ENCODE measurements around the gene GSS.

GSS gene

DNA sequence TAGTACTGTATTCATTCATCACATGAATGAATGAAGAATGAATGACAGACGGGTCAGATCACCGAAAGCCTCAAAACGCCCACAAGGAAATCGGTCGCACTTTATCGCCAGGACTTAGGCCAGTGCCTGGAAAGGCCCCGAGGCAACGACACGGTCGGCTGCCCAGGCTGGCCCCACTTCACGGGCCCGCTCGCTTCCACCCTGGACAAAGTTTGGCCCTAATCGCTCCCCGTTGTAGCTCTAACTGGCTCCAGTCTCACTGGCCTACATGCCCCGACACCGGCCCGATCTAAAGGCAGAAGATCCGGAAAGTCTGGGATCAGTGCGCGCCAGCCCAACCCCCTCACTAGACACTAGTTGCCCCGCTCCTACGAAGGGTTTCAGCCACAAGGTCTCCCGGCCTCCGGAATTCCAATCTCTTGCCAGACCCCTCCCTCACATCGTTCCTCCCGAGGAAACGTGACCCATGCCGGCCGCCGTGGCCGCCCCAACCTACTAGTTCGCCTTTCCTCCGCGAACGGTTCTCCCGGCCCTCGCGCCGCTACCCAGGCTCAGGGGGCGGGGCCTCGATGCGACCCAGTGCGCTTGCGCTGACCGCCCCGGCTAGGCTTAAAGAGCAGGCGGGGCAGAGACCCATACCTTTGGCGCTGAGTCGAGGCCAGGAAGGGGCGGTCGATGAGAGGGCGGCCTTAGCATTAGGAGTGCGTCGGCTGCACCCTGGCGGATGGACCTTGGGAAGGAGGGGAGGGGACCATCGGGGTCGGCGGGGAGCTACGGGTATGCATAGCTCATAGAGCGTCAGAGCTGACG lies at the start of gene GSS, which contains the start of gene MYH7B:
TSS of gene GSS (minus strand) at position 576 of the 810 bp plus-strand sequence. CDS start 3,954 bp downstream, outside the sequence.
TSS of gene MYH7B (plus strand) at position 638 of the 810 bp plus-strand sequence. CDS start 22,138 bp downstream, outside the sequence.
- DNase-seq, result peak; percentile 98

DNA sequence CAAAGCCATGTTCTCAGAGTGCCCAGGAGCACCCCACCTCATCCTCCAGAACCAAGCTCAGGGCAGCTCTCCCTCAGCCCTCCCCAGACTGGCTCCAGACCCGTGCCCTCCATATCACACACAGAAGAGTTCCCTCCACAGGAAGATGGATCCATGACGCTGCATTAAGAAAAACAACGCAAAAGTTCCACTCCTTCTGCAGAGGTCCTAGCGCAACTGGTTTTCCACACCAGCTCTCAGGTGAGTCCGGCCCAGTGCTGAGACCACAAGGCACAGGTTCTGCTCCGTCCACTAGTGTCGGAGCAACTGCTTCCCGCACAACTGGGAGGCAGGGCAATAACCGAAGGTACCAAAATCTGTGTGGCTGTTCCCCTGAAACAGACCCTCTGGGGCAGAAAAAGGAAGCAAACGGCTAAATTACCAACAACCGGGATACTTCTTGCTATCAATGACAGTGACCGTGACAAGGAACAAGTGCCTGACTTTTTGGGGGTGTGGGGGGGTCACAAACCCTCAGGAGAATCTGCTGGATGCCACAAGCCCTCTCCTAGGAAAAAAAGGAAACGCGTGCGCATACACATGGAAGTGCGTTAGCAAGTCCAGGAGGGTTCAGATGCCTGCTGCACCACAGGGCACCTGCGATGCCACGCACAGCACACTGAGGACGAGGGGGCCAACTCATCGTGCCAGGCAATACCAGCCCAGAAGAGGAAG lies 49.3 kb upstream of the GSS start:
- no peak for DNase-seq

DNA sequence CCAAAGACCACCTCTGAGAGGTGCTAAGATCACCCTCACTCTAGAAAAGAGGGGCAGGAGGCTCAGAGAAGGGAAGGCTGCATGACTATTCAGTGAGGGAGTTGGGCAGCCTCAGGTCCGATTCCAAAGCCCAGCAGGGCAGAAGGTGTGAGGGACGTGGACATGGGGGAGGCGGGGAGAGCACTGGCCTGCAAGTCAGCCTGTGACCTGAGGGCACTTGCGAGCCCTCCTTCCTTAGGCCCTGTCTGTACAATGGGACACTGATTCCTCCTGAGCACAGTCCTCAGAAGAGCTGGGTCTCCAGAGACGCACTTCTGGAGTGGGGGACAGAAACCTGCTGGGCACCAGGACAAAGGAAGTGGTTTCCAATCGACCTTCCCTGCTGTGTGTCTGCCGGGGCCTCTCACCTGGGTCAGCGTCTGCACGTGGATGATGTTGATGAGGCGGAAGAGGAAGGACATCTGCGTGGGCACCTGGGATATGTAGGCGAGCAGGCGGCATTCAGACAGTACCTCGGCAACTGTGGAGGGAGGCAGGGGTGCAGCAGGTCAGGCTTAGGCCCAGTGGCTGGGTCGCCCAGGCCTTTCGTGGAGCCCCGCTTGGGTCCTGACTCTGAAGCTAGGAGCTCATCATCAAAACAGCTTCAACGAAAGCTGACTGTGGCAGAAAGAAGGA lies 48.6 kb upstream of the GSS start:
- DNase-seq, result no peak

DNA sequence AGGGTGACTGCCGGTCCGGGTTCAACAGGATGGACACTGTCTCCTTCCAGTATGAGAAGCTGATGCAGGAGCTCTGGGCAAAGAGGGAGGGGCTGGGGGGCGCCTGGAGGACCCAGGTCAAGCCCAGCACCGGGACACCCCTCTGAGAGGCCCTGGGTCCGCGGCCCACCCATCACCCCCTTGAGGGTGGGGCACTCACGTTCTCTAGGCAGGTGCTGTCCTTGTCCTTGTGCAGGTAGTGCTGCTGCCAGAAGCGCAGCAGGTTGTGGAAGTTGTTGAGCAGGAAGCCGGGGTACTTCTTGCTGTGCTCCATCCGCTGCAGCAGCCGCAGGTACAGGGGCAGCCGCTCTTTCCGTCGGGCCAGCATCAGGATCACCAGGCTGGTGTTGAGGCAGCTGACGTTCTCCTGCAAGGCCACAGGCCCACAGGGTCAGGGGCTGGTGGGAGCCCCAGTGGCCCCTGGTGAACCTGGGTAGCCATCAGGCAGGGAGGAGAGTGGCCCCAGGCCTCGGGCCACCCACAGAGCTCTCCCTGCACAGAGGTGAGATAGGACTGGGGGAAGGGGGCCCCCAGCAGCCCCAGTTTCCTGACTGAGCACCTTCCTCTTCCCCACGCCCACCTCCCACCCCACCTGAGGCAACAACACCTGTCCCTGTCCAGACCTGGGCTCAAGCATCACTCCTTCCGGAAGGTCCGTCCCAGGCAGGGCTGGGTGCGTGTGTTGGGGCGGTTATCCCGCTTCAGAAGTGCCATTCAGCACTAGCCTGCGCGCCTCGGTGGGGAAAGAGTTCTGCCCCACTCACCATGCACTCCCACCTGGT lies 47.8 kb upstream of the GSS start:
- no peak for DNase-seq

DNA sequence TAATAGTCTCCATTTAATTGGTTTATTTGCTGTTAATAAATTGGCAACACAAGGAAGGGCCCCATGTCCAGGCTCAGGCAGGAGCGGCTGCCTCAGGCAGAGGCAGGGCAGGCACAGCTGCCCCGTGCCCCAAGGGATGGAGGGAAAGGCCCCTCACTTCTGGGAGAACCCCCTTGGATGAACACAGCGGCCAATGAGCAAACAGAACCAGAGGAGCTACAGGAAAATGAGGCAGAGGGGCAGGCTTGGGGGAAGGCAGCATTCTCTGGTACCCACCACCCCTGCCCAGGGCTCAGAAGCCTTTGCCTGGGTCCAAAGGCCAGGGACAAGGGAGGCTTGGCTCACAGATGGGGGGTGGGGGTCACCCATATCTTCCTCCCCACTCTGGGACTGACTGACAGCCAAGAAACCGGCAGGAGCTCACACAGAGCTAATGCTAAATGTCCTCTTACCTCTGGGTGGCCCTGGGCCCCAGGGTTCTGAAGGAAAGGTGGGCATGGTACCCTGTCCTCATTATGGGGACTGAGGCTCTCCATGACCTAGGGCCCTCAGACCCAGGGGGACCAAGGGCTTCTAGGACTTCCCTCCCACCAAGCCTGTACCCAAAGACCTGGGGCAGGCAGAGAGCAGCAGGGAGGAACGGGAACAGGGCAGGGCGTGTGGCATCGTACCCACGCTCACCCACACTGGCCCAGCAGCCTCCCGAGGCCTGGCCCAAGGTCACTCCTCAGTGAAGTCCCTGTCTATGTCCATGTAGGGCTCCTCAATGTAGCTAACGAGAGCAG lies 47.0 kb upstream of the GSS start:
- no peak for DNase-seq

DNA sequence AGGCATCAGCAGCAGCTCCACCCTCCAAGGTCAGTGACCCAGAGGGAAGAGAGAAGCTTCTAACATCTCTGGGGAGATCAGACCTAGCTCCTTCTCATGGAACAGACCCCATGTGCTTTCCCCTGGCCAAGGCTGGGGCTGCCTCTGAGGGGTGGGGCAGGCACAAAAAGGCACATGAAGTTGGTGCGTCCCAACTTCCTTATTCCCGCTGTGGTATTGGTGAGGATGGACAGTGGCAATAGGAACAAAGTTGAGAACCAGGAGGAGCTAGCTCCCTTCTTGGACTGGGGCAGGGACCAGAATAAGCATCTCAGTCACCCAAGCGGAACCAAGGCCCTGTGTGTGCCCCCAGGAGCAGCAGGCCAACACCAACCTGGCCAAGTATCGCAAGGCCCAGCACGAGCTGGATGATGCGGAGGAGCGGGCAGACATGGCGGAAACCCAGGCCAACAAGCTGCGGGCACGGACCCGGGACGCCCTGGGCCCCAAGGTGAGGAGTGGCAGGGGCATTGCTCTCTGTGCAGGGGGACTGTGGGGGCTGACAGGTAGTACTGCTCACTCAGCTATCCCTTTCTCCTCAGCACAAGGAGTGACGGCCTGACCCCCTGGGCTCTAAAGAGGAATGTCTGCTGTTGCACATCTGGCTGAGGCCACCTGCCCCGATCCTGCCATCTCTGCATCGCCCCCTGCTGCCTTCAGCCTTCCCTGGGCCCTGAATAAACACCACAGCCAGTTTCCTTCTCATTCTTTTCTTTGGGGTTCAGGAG lies 46.2 kb upstream of the GSS start:
- no peak for DNase-seq

DNA sequence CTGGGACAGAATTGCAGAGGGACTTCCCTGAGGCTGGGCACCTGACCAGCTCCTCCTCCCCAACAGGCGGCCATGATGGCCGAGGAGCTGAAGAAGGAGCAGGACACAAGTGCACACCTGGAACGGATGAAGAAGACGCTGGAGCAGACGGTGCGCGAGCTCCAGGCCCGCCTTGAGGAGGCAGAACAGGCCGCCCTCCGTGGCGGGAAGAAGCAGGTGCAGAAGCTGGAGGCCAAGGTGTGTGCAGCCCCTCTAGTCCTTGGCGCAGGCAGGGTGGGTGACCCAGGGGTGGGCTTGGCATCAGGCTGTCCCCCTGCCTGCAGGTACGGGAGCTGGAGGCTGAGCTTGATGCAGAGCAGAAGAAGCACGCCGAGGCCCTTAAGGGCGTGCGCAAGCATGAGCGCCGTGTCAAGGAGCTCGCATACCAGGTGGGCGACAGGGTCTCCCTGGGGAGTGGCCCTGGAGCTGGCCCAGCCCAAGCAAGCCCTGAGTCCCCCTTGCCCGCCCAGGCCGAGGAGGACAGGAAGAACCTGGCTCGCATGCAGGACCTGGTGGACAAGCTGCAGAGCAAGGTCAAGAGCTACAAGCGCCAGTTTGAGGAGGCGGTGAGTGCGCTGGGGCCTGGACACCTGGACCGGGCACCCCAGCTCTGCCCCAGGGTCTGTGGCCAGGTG lies 45.5 kb upstream of the GSS start:
- DNase-seq, result no peak

DNA sequence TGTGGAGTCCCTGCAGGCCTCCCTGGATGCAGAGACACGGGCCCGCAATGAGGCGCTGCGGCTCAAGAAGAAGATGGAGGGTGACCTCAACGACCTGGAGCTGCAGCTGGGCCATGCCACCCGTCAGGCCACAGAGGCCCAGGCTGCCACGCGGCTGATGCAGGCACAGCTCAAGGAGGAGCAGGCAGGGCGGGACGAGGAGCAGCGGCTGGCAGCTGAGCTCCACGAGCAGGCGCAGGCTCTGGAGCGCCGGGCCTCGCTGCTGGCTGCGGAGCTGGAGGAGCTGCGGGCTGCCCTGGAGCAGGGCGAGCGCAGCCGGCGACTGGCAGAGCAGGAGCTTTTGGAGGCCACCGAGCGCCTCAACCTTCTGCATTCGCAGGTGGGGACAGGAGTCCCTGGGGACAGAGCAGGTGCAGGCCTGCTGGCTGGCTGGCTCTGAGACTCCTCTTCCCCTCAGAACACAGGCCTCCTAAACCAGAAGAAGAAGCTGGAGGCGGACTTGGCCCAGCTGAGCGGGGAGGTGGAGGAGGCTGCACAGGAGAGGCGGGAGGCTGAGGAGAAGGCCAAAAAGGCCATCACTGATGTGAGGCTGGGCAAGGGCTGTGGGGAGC lies 44.8 kb upstream of the GSS start:
- no peak for DNase-seq

DNA sequence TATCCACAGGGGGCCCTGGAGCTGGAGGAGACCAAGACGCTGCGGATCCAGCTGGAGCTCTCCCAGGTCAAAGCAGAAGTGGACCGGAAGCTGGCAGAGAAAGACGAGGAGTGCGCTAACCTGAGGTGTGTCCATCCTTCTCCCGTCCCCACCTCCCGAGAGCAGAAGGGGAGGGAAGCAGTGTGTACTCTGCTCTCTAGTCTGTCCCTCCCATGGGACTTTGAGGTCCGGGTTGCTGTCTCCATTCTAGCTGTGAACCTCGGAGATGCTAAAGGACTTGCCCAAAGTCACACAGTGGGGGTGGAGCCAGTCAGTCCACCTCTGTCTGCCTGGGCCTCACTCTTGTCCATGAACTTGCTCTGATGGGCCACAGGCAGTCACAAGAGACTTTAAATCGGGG lies 44.2 kb upstream of the GSS start:
- DNase-seq, result no peak

DNA sequence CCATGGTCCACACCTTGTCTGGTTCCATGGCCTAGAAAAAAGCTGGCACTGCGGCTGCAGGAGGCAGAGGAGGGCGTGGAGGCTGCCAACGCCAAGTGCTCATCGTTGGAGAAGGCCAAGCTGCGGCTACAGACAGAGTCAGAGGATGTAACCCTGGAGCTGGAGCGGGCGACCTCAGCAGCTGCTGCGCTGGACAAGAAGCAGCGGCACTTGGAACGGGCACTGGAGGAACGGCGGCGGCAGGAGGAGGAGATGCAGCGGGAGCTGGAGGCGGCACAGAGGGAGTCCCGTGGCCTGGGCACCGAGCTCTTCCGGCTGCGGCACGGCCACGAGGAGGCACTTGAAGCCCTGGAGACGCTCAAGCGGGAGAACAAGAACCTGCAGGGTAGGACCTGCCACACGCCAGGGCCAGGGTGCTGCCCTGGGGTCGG lies 43.4 kb upstream of the GSS start:
- DNase-seq, result no peak

DNA sequence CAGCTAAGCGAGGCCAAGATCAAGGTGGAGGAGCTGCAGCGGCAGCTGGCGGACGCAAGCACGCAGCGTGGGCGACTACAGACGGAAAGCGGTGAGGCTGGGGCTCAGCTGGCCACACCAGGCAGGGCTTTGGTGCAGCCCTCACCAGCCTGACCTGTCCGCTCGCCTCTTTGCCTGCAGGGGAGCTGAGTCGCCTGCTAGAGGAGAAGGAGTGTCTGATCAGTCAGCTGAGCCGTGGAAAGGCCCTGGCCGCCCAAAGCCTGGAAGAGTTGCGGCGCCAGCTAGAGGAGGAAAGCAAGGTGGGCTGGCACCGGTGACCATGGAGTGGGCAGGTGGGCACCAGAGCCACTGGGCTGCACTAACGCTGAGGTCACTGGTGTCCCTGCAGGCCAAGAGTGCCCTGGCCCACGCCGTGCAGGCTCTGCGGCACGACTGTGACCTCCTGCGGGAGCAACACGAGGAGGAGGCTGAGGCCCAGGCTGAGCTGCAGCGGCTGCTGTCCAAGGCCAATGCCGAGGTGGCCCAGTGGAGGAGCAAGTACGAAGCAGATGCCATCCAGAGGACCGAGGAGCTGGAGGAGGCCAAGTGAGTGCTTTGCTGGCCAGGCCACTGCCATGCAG lies 42.8 kb upstream of the GSS start:
- no peak for DNase-seq

DNA sequence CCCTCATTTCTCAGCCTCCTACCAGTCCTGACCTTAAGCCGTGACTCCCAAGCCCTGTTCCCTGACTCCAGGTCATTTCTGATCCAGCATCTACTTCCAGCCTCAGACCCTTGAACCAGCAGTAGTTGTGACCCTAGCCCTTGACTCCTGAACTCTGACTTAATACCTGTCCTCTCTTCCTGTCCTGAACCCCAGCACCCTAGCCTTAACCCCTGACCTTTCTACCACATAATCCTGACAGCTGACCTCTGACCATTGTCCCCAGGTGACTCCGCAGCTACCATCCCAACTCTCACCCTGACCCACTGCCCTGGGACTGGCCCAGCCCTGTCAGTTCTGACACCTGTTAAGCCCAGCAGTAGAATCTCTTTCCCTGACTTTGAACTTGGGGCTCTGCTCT lies 42.2 kb upstream of the GSS start:
- DNase-seq, result no peak

DNA sequence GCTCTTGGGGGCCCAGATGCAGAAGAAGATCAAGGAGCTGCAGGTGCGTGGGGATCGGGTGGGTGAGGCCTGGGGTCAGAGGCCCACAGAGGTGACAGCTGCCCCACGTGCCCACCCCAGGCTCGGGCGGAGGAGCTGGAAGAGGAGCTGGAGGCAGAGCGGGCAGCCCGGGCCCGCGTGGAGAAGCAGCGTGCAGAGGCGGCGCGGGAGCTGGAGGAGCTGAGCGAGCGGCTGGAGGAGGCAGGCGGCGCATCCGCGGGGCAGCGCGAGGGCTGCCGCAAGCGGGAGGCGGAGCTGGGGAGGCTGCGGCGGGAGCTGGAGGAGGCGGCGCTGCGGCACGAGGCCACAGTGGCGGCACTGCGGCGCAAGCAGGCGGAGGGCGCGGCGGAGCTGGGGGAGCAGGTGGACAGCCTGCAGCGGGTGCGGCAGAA lies 41.5 kb upstream of the GSS start:
- no peak for DNase-seq

DNA sequence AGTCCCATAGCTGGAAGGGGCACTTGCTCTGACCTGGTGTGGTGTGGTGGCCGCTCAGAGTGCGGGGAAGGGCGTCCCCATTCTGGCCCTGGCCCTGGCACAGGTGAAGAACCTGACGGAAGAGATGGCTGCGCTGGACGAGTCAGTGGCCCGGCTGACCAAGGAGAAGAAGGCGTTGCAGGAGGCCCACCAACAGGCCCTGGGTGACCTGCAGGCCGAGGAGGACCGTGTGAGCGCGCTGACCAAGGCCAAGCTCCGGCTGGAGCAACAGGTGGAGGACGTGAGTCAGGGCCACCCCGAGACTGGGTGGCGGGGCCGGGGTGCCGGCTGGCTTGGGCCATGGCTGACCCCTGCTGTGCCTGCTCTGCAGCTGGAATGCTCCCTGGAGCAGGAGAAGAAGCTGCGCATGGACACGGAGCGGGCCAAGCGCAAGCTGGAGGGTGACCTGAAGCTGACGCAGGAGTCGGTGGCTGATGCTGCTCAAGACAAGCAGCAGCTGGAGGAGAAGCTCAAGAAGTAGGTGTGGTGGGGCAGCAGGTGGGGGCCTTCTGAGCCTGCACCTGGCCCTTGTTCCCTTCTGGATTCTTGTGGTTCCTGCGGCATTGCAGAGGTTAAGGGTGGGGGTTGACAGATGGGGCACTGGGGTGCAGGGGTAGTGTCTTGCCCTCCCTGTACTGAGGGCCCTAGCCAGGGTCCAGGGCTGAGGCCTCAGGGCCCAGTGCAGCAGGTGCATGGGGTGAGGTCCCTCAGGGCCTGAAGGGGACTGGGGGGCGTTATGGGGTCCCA lies 40.8 kb upstream of the GSS start:
- no peak for DNase-seq

DNA sequence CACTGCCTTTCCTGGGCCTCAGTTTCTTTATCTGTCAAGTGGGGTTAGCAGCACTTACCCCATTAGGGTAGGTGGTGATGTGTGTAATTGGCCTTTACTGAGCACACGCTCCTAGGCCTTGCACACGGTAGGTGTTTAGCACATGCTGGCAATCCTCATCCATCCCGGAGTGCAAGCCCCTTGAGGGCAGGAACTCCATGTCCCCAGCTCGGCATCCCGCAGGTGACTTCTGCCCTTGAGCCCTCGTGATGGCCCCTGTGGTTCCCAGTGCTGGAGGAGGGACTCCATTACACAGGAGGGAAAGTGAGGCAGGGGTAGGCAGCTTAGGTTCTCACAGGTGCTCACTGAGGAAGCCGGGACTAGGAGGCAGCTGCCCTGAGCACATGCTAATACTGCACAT lies 40.1 kb upstream of the GSS start:
- no peak for DNase-seq

DNA sequence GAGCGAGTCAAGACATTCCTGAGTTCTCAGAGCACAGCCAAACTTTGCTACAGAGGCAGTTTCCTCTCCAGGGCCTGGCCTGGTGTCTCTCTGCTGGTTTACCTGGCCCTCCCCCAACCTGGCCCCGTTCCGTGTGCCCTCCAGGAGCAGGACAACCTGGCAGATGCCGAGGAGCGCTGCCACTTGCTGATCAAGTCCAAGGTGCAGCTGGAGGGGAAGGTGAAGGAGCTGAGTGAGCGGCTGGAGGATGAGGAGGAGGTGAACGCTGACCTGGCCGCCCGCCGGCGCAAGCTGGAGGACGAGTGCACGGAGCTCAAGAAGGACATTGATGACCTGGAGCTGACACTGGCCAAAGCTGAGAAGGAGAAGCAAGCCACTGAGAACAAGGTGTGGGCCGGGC lies 39.6 kb upstream of the GSS start:
- DNase-seq, result no peak

DNA sequence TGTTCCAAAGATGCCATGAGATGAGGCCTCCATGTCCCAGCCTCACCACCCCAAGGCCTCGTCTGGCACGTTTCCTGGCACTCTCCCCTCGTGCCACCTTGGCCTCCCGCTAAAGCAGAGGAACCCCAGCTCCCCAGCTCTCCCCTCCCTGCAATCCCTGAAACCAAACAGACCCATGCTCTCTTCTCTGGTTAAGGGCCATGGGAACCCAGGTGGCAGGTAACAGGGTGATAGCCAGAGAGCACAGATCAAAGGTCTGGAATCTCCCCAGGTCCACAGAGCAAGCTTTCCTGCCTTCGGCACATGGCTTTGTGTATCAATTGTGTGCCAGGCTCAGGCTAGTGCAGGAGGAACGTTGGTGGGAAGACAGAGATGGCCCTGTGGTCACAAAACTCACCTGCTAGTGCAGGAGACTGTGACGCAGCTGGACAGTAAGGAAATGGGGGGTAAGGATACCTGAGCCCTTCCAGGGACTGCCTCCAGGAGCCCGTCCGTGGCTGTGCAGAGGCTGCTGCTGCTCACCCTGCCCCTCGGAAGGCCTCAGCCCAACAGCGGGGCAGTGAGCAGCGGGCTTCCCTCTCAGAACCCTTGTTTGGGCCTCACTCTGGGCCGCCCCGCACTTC lies 39.0 kb upstream of the GSS start:
- DNase-seq, result no peak

DNA sequence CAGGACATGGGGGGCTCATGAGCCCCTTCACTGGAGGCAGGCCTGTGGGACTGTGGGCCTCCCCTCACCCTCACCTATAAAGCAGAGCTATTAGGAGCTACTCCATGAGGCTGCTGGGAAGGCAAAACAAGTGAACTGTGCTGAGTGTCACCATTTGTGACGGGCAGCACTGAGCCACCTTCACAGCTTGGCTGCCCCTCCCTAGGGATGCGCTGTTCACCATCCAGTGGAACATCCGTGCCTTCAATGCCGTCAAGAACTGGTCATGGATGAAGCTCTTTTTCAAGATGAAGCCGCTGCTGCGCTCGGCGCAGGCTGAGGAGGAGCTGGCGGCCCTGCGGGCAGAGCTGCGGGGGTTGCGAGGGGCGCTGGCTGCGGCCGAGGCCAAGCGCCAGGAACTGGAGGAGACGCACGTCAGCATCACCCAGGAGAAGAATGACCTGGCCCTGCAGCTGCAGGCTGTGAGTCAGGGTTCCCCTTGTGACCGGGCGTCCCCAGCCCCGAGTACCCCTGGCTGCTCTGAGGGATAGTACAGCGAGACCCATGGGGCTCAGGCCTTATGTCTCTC lies 38.4 kb upstream of the GSS start:
- no peak for DNase-seq
